HCT116 (cell line): ENCODE measurements around the gene NNAT. TPM values are rescaled to one million over a fixed set of nuclear protein-coding genes. Genes with fewer than 3 reads are reported as not detected.

Source experiments
- ATAC-seq: fragments of 200-7000 bp; cut with Tn5 transposase; 2 replicates; pipeline ENCODE4 v1.9.1; 2020; ENCODE audit warnings: mild to moderate bottlenecking, moderate library complexity
- BruUV-seq: library from RNA; stranded (reverse); fragments of 400-500 nt; replicated peaks from 2 replicates; lab custom pipeline; 2021; lab: Mats Ljungman, UMichigan
- CTCF ChIA-PET: fragments of 300-600 bp; sonication (Branson Sonifier 250); formaldehyde crosslinking; loops from one replicate; lab custom pipeline; 2021; ENCODE audit warnings: antibody characterized with exemption; lab: Charles Lee
- POLR2A ChIA-PET: fragments of 300-600, 350-600 bp; sonication (Branson Sonifier 250); formaldehyde crosslinking; loops from one replicate; lab custom pipeline; 2021; ENCODE audit warnings: antibody characterized with exemption; lab: Charles Lee
- RAD21 ChIA-PET, 2 experiments: fragments of 300-600 bp; sonication (Branson Sonifier 250); formaldehyde crosslinking; loops; one replicate each; lab custom pipeline; 2023; ENCODE audit warnings: low total read pairs in 2 of 2; ENCODE audit not compliant: uncharacterized antibody in 2 of 2, unreplicated experiment in 2 of 2, low non-redundant PET in 1 of 2; lab: Charles Lee
- DNase-seq: peaks from one replicate; pipeline ENCODE4 v3.0.0-alpha.2; 2010; ENCODE audit warnings: low read depth, low spot score
- H2AFZ ChIP-seq: fragments of 200-600 bp; shearing (Covaris generic), sonication (generic); 2 replicates; pipeline ENCODE4 v1.6.1; 2017; ENCODE audit warnings: low read depth, mixed run types, mixed read lengths, antibody characterized with exemption, low read length; ENCODE audit not compliant: poor library complexity, severe bottlenecking
- H3K27ac ChIP-seq: 2 replicates; pipeline ENCODE4 v1.5.1; 2012; ENCODE audit warnings: low read depth, low read length
- H3K27me3 ChIP-seq: fragments of 200-600 bp; sonication (generic); 2 replicates; pipeline ENCODE4 v1.6.1; 2016; ENCODE audit warnings: mixed run types, low read length, mixed read lengths; ENCODE audit not compliant: insufficient read depth
- H3K36me3 ChIP-seq, 2 experiments: fragments of 200-500 bp in 1 of 2; fragments of 200-600 bp in 1 of 2; sonication (Bioruptor generic) in 1 of 2; sonication (generic) in 1 of 2; 2 replicates each; pipeline versions ENCODE4 v1.5.1 to v1.6.1; 2014 to 2016; ENCODE audit warnings: low read length in 2 of 2, inconsistent platforms in 1 of 2, mixed read lengths in 1 of 2, mixed run types in 1 of 2; ENCODE audit not compliant: insufficient read depth in 2 of 2, control insufficient read depth in 1 of 2
- H3K4me1 ChIP-seq, 2 experiments: fragments of 200-600 bp in 1 of 2; sonication (generic) in 1 of 2; 2 replicates each; pipeline versions ENCODE4 v1.5.1 to v1.6.1; 2012 to 2017; ENCODE audit warnings: low read length in 2 of 2, inconsistent platforms in 1 of 2, mild to moderate bottlenecking in 1 of 2, mixed read lengths in 1 of 2, mixed run types in 1 of 2, moderate library complexity in 1 of 2; ENCODE audit not compliant: insufficient read depth in 2 of 2, control insufficient read depth in 1 of 2
- H3K4me2 ChIP-seq: fragments of 200-600 bp; sonication (generic); 2 replicates; pipeline ENCODE4 v1.6.1; 2017; ENCODE audit warnings: mixed run types, low read length, mixed read lengths
- H3K4me3 ChIP-seq, 2 experiments: fragments of 200-600 bp in 1 of 2; sonication (generic) in 1 of 2; replicated peaks in 1 of 2; 2 replicates each; pipeline ENCODE4 v1.5.1; 2011 to 2016; ENCODE audit warnings: low read length in 2 of 2, control low read depth in 1 of 2, low read depth in 1 of 2, mild to moderate bottlenecking in 1 of 2, mixed read lengths in 1 of 2, mixed run types in 1 of 2
- H3K79me2 ChIP-seq: fragments of 200-600 bp; sonication (generic); 2 replicates; pipeline ENCODE4 v1.6.1; 2017; ENCODE audit warnings: mild to moderate bottlenecking, mixed run types, low read length, moderate library complexity, mixed read lengths; ENCODE audit not compliant: insufficient read depth
- H3K9ac ChIP-seq: fragments of 200-600 bp; sonication (generic); 2 replicates; pipeline ENCODE4 v1.6.1; 2016; ENCODE audit warnings: low read length, mixed read lengths
- H3K9me2 ChIP-seq: fragments of 200-600 bp; sonication (generic), shearing (Covaris generic); 2 replicates; pipeline ENCODE4 v1.6.1; 2017; ENCODE audit warnings: mixed run types, mild to moderate bottlenecking, moderate library complexity; ENCODE audit not compliant: insufficient read depth
- H3K9me3 ChIP-seq, 2 experiments: fragments of 200-500 bp in 1 of 2; fragments of 200-600 bp in 1 of 2; sonication (Bioruptor generic) in 1 of 2; sonication (generic) in 1 of 2; 2 replicates each; pipeline ENCODE4 v1.6.1; 2014 to 2017; ENCODE audit warnings: low read length in 2 of 2, mixed read lengths in 2 of 2, inconsistent platforms in 1 of 2, low read depth in 1 of 2, mild to moderate bottlenecking in 1 of 2, mixed run types in 1 of 2, moderate library complexity in 1 of 2; ENCODE audit not compliant: control insufficient read depth in 1 of 2, insufficient read depth in 1 of 2
- H4K20me1 ChIP-seq: fragments of 200-600 bp; sonication (generic), shearing (Covaris generic); 2 replicates; pipeline ENCODE4 v1.6.1; 2017; ENCODE audit warnings: mixed run types, mild to moderate bottlenecking, moderate library complexity; ENCODE audit not compliant: insufficient read depth
- CBX3 ChIP-seq: IDR thresholded peaks from 2 replicates; pipeline ENCODE4 v1.6.1; 2012; ENCODE audit warnings: low read depth
- CEBPB ChIP-seq: IDR thresholded peaks from 2 replicates; pipeline ENCODE4 v1.6.1; 2012; ENCODE audit warnings: low read depth
- EGR1 ChIP-seq: IDR thresholded peaks from 2 replicates; pipeline ENCODE4 v1.6.1; 2012; ENCODE audit warnings: low read depth
- ELF1 ChIP-seq: IDR thresholded peaks from 2 replicates; pipeline ENCODE4 v1.6.1; 2012; ENCODE audit warnings: low read depth, borderline replicate concordance
- FOSL1 ChIP-seq: IDR thresholded peaks from 2 replicates; pipeline ENCODE4 v1.6.1; 2012; ENCODE audit warnings: low read depth
- SP1 ChIP-seq: IDR thresholded peaks from 2 replicates; pipeline ENCODE4 v1.6.1; 2012; ENCODE audit warnings: low read depth
- TCF7L2 ChIP-seq: IDR thresholded peaks from 2 replicates; pipeline ENCODE4 v1.7.0; 2011; ENCODE audit warnings: borderline replicate concordance, inconsistent platforms; ENCODE audit not compliant: insufficient read depth, insufficient read length; ENCODE audit errors: extremely low read depth
- YY1 ChIP-seq: IDR thresholded peaks from 2 replicates; pipeline ENCODE4 v1.6.1; 2011; ENCODE audit warnings: low read length, low read depth, moderate library complexity, mild to moderate bottlenecking; ENCODE audit not compliant: insufficient replicate concordance; ENCODE audit errors: extremely low read depth
- ZFX ChIP-seq: fragments of 450-650 bp; IDR thresholded peaks from 2 replicates; pipeline ENCODE4 v1.6.1; 2017
- intact Hi-C: fragments of 100-400 bp; cut with micrococcal nuclease; formaldehyde crosslinking; loops from 2 replicates; pipeline ENCODE4 v1.10.0; 2022
- total RNA-seq: library from RNA; stranded (reverse); gene quantifications from one replicate; pipeline ENCODE4 v1.2.1, GENCODE V29; 2021; ENCODE audit not compliant: unreplicated experiment
- TF ChIP-seq, protein P1 (sequence below), 3 experiments: fragments of 200-600 bp in 1 of 3; sonication (generic) in 1 of 3; IDR thresholded peaks in 2 of 3; conservative IDR thresholded peaks in 1 of 3; 2 replicates each; pipeline ENCODE4 v1.5.1; 2012 to 2017; ENCODE audit warnings: low read depth in 2 of 3, low read length in 2 of 3, antibody characterized with exemption in 1 of 3, borderline replicate concordance in 1 of 3, control low read depth in 1 of 3, mild to moderate bottlenecking in 1 of 3, mixed read lengths in 1 of 3, mixed run types in 1 of 3, moderate library complexity in 1 of 3; ENCODE audit not compliant: insufficient read depth in 1 of 3

Gene NNAT
- total RNA-seq, 1 experiment from 2014 or later, result not detected

DNA sequence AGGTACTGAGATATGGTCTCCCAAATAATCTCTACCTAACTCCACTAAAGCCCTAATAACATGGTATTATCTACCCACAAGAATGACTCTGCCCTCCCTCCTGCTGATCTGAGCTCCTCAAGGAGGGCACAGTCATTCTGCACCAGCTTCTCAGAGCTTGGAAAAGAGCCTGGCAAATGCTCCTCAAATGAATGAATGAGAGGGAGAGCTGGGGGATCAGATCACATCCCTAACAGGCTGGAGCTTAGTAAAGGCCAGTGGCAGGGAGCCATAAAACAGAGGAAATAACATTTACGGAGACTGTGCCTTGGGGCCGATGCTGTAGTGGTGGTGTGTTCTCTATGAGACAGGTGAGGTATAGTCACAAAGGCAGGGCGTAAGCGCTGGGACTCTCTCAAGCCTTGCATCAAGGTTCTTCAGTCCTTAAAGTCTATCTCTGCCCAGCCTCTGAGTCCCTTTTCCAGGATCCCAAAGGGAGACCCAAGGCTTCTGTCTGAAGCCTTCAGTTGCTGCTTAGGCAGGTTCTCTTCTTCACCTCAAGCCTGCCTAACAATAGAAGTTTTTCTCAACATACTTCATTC, 7.2 kb upstream of the NNAT start:
- RAD21 ChIA-PET, result no interaction called here
- Histone ChIP-seq H3K4me1 (no peaks in the 10 kb centered on the region), H3K27me3 (no peaks in the 10 kb centered on the region), H3K4me3 (no peak overlapping the region), H3K9me3 (no peaks in the 10 kb centered on the region), H3K27ac (no peak overlapping the region), H3K79me2 (peaks cover 3% of the 10 kb centered on the region; the same call in 1 of the 2 replicates), H3K9me2 (no peaks in the 10 kb centered on the region), H2AFZ (no peak overlapping the region), H4K20me1 (no peaks in the 10 kb centered on the region), H3K4me2 (no peak overlapping the region), H3K36me3 (no peaks in the 10 kb centered on the region; a peak in 2 of 4 replicates), H3K9ac (no peak overlapping the region)
- intact Hi-C loops, result no loop called here
- CTCF ChIA-PET, result no interaction called here
- BruUV-seq, result no TSS peak
- ATAC-seq, result no peak
- DNase-seq, result no peak
- TF ChIP-seq ELF1 (no peak), CBX3 (no peak), TCF7L2 (no peak), ZFX (no peak), FOSL1 (no peak), SP1 (no peak), YY1 (no peak)
- POLR2A ChIA-PET, result interaction anchor here (1.2 kb wide), 1 partner anchor 11 kb away, joined by 3 read pairs; no protein-coding TSS in a partner anchor

DNA sequence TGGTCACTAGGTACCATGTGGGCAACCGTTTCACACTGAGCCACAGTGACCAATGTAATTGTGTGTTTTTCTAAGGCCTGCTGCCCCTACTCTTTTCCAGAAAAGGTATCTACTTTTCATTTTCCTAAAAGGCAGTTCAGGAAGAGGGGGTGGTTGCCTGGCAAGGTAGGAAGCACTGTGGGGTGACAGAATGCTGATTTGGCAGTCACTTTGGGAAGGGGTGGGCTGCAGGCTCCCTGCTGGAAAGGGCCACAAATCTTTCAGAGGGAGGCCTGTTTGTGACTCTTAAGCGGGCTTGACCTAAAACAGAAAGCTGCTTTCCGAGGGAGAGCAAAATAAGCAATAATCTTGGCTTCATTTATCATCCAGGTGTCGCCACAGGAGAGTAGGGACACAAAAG, 5.2 kb upstream of the NNAT start:
- Histone ChIP-seq H3K4me3 (no peak overlapping the region), H3K27ac (no peak overlapping the region), H2AFZ (no peak overlapping the region), H3K79me2 (peaks cover 20% of the 10 kb centered on the region), H4K20me1 (no peaks in the 10 kb centered on the region), H3K9me2 (no peaks in the 10 kb centered on the region), H3K9ac (no peak overlapping the region), H3K4me1 (no peaks in the 10 kb centered on the region), H3K36me3 (no peaks in the 10 kb centered on the region; a peak in 2 of 4 replicates), H3K4me2 (no peak overlapping the region), H3K9me3 (no peaks in the 10 kb centered on the region), H3K27me3 (no peaks in the 10 kb centered on the region)
- CTCF ChIA-PET, result no interaction called here
- TF ChIP-seq ZFX (no peak), EGR1 (no peak), CEBPB (no peak)
- TF ChIP-seq, protein P1, sequence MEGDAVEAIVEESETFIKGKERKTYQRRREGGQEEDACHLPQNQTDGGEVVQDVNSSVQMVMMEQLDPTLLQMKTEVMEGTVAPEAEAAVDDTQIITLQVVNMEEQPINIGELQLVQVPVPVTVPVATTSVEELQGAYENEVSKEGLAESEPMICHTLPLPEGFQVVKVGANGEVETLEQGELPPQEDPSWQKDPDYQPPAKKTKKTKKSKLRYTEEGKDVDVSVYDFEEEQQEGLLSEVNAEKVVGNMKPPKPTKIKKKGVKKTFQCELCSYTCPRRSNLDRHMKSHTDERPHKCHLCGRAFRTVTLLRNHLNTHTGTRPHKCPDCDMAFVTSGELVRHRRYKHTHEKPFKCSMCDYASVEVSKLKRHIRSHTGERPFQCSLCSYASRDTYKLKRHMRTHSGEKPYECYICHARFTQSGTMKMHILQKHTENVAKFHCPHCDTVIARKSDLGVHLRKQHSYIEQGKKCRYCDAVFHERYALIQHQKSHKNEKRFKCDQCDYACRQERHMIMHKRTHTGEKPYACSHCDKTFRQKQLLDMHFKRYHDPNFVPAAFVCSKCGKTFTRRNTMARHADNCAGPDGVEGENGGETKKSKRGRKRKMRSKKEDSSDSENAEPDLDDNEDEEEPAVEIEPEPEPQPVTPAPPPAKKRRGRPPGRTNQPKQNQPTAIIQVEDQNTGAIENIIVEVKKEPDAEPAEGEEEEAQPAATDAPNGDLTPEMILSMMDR (IDR thresholded peaks at IDR 0.05 in 2 of 3, conservative IDR thresholded peaks at IDR 0.05 in 1 of 3; ENCODE audit: borderline replicate concordance in 1 of 3, insufficient read depth in 1 of 3, low read depth in 2 of 3, low read length in 2 of 3), result no peak
- RAD21 ChIA-PET, result no interaction called here
- ATAC-seq (no peak), DNase-seq (no peak)
- POLR2A ChIA-PET, result no interaction called here
- no TSS peak for BruUV-seq
- intact Hi-C loops, result no loop called here
